Measurements from ENCODE around the gene NPRL2. TPM values are rescaled to one million over a fixed set of nuclear protein-coding genes. Genes with fewer than 3 reads are reported as not detected.

The NPRL2 gene
- total RNA-seq, 1 donor from 2014 or later, result 16.4 TPM

GRCh38 chr3:50383750-50384149, 33.2 kb upstream of the NPRL2 start:
- no peaks in the 10 kb centered on the region for H3K27me3 ChIP-seq (ENCODE audit: low read depth)
- H3K9me3 ChIP-seq (replicated peaks), result no peaks in the 10 kb centered on the region
- no peak overlapping the region for H3K27ac ChIP-seq (replicated peaks)
- intact Hi-C loops (cut with micrococcal nuclease), result no loop called here
- DNase-seq, result no peak
- H3K4me3 ChIP-seq, result no peak overlapping the region
- no peaks in the 10 kb centered on the region for H3K4me1 ChIP-seq
- TF ChIP-seq, protein P1, sequence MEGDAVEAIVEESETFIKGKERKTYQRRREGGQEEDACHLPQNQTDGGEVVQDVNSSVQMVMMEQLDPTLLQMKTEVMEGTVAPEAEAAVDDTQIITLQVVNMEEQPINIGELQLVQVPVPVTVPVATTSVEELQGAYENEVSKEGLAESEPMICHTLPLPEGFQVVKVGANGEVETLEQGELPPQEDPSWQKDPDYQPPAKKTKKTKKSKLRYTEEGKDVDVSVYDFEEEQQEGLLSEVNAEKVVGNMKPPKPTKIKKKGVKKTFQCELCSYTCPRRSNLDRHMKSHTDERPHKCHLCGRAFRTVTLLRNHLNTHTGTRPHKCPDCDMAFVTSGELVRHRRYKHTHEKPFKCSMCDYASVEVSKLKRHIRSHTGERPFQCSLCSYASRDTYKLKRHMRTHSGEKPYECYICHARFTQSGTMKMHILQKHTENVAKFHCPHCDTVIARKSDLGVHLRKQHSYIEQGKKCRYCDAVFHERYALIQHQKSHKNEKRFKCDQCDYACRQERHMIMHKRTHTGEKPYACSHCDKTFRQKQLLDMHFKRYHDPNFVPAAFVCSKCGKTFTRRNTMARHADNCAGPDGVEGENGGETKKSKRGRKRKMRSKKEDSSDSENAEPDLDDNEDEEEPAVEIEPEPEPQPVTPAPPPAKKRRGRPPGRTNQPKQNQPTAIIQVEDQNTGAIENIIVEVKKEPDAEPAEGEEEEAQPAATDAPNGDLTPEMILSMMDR (IDR thresholded peaks at IDR 0.05; ENCODE audit: borderline replicate concordance), result no peak
- no peaks in the 10 kb centered on the region for H3K36me3 ChIP-seq

- no peaks in the 10 kb centered on the region for H3K36me3 ChIP-seq
- no peak overlapping the region for H3K27ac ChIP-seq (replicated peaks)
- no peaks in the 10 kb centered on the region for H3K27me3 ChIP-seq (ENCODE audit: low read depth)
- no peak for DNase-seq
- intact Hi-C loops (cut with micrococcal nuclease), result no loop called here
- H3K9me3 ChIP-seq (replicated peaks), result no peaks in the 10 kb centered on the region
- H3K4me3 ChIP-seq, result no peak overlapping the region
- no peaks in the 10 kb centered on the region for H3K4me1 ChIP-seq
- TF ChIP-seq, protein P1 (IDR thresholded peaks at IDR 0.05; ENCODE audit: borderline replicate concordance), result no peak
These were observed 32.1 kb upstream of the NPRL2 start for GRCh38 chr3:50382722-50383121.

DNA sequence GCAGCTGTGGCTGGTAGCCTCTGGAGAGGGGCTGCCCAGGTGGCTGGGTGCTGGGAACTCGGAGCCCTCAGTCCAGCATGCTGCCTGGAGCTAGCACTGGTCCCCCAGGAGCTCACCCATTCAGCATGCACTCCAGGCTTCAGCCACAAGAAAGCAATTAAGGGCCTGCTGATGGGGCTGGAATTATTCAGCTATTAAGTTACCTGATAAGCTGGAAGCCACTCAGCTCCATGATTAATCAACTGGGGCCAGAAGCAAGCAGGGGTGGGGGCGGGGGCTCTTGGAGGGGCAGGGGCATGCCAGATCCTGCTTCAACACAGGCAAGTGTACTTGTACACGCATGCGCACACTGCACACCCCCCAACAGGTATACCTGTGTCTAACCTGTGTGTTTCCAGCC, 30.8 kb upstream of the NPRL2 start:
- intact Hi-C loops (cut with micrococcal nuclease), result no loop called here
- Histone ChIP-seq H3K9me3 (replicated peaks) (no peaks in the 10 kb centered on the region), H3K4me3 (no peak overlapping the region), H3K36me3 (no peaks in the 10 kb centered on the region), H3K27me3 (ENCODE audit: low read depth) (no peaks in the 10 kb centered on the region), H3K4me1 (no peaks in the 10 kb centered on the region), H3K27ac (replicated peaks) (no peak overlapping the region)
- TF ChIP-seq, protein P1 (IDR thresholded peaks at IDR 0.05; ENCODE audit: borderline replicate concordance), result no peak
- DNase-seq, result no peak

DNA sequence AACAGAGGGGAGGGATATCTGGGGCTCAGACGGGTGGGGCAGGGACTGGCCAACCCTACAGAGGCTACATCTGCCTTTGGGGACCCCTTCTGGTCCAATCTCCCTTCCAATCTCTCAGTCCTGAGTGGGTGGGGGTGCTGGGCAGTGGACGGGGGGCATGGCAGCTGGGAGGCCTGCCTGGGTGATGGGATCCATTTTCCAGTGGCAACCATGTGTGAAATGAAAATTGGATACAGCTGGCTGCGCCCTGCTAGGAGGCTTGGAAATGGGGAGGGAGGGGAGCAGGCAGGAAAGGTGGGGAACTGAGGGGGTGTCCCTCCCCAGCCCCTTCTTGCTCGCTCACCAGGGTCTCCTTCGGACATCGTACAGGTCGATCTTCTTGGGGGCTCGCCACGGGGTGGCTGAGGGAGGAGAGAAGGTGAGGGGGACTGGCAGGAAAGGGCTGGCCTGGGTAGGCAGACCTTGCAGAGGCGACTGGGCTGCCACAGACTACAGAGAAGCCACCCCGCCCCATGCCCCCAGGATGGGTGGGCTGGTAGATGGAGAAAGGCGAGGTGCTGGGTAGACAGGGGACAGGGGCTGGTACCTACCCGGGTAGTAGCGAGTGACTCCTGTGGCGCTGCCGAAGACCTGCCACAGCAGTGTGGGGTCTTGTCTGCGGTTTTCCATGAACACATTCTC, 30.0 kb upstream of the NPRL2 start:
- Histone ChIP-seq H3K4me3 (no peak overlapping the region), H3K9me3 (replicated peaks) (no peaks in the 10 kb centered on the region), H3K27ac (replicated peaks) (no peak overlapping the region), H3K27me3 (ENCODE audit: low read depth) (no peaks in the 10 kb centered on the region), H3K36me3 (no peaks in the 10 kb centered on the region), H3K4me1 (no peaks in the 10 kb centered on the region)
- no peak for DNase-seq
- TF ChIP-seq, protein P1 (IDR thresholded peaks at IDR 0.05; ENCODE audit: borderline replicate concordance), result no peak
- intact Hi-C loops (cut with micrococcal nuclease), result no loop called here

- H3K4me1 ChIP-seq, result no peaks in the 10 kb centered on the region
- no peak for DNase-seq
- TF ChIP-seq, protein P1 (IDR thresholded peaks at IDR 0.05; ENCODE audit: borderline replicate concordance), result no peak
- no peak overlapping the region for H3K4me3 ChIP-seq
- H3K9me3 ChIP-seq (replicated peaks), result no peaks in the 10 kb centered on the region
- no peaks in the 10 kb centered on the region for H3K36me3 ChIP-seq
- intact Hi-C loops (cut with micrococcal nuclease), result no loop called here
- no peaks in the 10 kb centered on the region for H3K27me3 ChIP-seq (ENCODE audit: low read depth)
- H3K27ac ChIP-seq (replicated peaks), result no peak overlapping the region
These were observed 28.2 kb upstream of the NPRL2 start for GRCh38 chr3:50378757-50379156.
